ENCODE results near the gene GPA33. TPM values are rescaled to one million over a fixed set of nuclear protein-coding genes. Genes with fewer than 3 reads are reported as not detected.

The GPA33 gene
- polyA plus RNA-seq, 1 donor from 2014 or later = 3.3 TPM

DNA sequence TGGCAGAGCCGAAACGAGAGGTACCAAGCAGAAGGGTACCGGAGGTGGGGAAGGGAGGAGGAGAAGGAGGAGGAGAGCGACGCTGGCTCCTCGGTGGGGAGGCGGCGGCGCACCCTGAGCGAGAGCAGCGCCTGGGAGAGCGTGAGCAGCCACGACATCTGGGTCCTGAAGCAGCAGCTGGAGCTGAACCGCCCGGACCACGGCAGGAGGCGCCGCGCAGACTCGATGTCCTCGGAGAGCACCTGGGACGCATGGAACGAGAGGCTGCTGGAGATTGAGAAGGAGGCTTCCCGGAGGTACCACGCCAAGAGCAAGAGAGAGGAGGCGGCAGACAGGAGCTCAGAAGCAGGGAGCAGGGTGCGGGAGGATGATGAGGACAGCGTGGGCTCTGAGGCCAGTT, 36.1 kb upstream of the GPA33 start:
- H3K36me3 Mint-ChIP-seq = no peaks in the 10 kb centered on the region
- peaks cover 32% of the 10 kb centered on the region for H3K27me3 Mint-ChIP-seq
- H3K4me3 Mint-ChIP-seq = no peak overlapping the region
- peaks cover 0 to under 1% (median 0%) of the 10 kb centered on the region in 3 donors for H3K4me1 Mint-ChIP-seq
- H3K9me3 Mint-ChIP-seq = no peaks in the 10 kb centered on the region
- peak overlapping the region in 1 of 3 donors; percentile 90 for H3K27ac Mint-ChIP-seq

DNA sequence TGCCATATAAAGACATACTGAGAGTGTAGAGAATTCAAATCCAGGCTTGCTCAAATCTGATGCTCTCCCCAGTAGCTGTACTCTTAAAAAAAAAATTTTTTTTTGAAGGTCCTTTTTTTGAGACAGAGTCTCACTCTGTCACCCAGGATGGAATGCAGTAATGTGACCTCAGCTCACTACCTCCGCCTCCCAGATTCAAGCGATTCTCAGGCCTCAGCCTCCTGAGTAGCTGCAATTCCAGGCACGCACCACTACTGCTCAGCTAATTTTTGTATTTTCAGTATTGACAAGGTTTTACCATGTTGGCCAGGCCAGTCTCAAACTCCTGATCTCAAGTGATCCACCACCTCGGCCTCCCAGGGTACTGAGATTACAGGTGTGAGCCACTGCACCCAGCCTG, 32.4 kb upstream of the GPA33 start:
- H3K4me1 Mint-ChIP-seq = peaks cover 0 to 2% (median 0%) of the 10 kb centered on the region in 3 donors
- no peaks in the 10 kb centered on the region for H3K36me3 Mint-ChIP-seq
- H3K27ac Mint-ChIP-seq = no peak overlapping the region
- H3K9me3 Mint-ChIP-seq = no peaks in the 10 kb centered on the region
- H3K27me3 Mint-ChIP-seq = peaks cover 30% of the 10 kb centered on the region
- H3K4me3 Mint-ChIP-seq = no peak overlapping the region

DNA sequence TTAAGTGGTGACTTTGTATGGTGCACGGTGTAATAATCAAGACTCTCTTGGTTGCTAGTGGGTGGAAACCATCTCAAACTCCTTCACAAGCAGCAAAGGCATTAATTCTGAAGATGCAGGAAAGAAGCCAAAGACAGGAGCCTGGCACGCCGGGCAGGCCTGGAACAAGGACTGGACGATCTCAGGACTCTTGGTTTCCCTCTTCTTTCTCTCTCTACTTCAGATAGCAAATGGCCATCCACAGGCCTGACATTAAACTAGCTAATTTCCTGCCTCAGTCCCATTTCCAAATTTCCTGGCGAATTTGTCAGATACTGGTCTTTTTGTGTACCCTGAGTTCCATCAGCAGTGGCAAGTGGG, 31.9 kb upstream of the GPA33 start:
- Mint-ChIP-seq H3K27me3 (peaks cover 28% of the 10 kb centered on the region), H3K9me3 (no peaks in the 10 kb centered on the region), H3K27ac (no peak overlapping the region), H3K4me3 (peak overlapping the region in 2 of 4 donors; percentile 44 to 70), H3K4me1 (peaks cover 0 to 2% (median 0%) of the 10 kb centered on the region in 3 donors), H3K36me3 (no peaks in the 10 kb centered on the region)

DNA sequence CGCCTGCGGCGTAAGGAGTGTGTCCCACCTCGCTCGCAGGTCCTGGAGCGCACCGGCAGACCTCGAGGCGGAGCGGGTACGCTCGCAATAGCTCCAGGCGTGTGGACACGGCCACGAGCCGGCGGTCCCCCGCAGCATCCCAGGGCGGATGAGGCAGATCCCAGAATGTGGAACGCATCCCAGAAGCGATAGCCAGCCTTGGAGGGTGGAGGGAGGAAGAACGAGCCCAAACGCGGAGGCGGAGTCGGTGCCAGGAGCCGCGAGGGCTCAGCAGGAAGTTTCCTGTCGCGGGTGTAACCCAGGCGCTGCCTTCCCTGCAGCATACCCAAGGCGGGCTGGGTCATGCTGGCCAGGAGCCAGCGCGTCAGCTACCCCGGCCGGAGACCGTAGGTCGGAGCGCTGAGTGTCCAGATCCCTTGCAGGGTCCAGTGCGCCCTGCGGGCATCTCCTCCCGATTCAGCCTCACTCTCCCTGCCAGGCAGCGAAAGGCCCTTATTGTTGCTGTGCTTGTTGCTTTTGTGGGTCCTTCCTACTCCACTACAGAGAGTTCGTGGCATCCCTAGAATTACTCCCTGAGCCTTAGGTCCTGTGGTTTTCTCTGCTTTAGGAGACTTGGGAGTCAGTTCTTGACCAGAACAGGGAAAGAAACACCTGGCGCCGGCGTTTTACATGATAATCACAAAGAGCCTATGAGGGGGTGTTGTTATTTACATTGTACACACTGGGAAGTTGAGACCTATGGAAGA, 31.4 kb upstream of the GPA33 start:
- Mint-ChIP-seq H3K27me3 (peaks cover 25% of the 10 kb centered on the region), H3K4me3 (peak overlapping the region in 3 of 4 donors; percentile 63 to 76 (median 70)), H3K27ac (no peak overlapping the region), H3K9me3 (no peaks in the 10 kb centered on the region), H3K36me3 (no peaks in the 10 kb centered on the region), H3K4me1 (peaks cover 0 to 2% (median 0%) of the 10 kb centered on the region in 3 donors)

DNA sequence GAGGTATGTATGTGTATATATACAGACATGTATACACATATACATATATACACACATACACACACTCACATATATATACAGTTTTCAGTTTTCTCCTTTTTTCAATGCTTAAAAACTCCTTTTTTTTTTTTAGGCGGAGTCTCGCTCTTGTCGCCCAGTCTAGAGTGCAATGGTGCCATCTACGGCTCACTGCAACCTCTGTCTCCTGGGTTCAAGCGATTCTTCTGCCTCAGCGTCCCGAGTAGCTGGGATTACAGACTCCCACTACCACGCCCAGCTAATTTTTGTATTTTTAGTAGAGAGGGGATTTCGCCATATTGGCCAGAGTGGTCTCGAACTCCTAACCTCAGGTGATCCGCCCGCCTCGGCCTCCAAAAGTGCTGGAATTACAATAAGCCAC, 30.7 kb upstream of the GPA33 start:
- Mint-ChIP-seq H3K36me3 (peaks cover 1% of the 10 kb centered on the region), H3K27me3 (peaks cover 24% of the 10 kb centered on the region), H3K4me1 (peaks cover 0 to 2% (median 0%) of the 10 kb centered on the region in 3 donors), H3K27ac (no peak overlapping the region), H3K4me3 (peak overlapping the region in 3 of 4 donors; percentile 9 to 76 (median 65)), H3K9me3 (no peaks in the 10 kb centered on the region)

DNA sequence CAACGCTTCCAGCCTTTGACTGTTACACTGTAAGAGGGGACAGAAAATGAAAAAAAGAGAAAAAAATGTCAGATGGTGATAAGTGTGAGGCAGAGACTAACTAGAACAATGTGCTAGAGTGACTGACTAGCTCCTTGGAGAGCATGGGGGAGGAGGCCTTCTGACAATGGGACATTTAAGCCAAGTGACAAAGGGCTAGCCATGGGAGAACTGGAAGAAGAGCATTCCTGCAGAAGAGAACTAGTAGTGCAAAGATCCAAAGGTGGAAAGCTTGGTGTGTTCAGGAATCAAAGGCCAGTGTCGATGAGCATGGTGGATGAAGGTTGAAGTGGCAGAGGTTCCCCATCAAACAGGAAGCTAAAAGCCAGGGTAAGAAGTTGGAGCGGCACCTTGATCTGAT, 29.5 kb upstream of the GPA33 start:
- peaks cover 2 to 8% (median 6%) of the 10 kb centered on the region in 3 donors for H3K4me1 Mint-ChIP-seq
- H3K4me3 Mint-ChIP-seq = no peak overlapping the region
- no peak overlapping the region for H3K27ac Mint-ChIP-seq
- H3K9me3 Mint-ChIP-seq = no peaks in the 10 kb centered on the region
- peaks cover 1% of the 10 kb centered on the region for H3K36me3 Mint-ChIP-seq
- H3K27me3 Mint-ChIP-seq = peaks cover 27% of the 10 kb centered on the region

DNA sequence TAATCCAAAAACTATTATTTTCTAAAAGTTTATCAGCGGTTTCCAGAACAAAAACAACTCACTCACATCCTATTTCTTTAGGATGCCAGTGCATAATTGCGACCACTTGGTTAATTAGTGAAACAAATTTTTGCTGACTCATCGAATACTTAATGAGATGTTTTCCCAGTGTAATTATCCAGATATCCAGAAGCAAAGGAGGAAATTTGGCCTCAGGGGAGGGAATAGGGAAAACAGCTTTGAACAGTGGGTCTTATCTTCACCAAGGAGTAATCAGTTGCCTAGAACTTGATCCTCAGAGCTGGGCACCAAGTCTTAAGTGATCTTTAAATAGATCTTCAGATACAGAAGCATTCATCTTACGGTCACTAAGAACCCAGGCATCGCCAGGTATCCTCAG, 28.0 kb upstream of the GPA33 start:
- H3K4me3 Mint-ChIP-seq = no peak overlapping the region
- peaks cover 0 to under 1% (median 0%) of the 10 kb centered on the region in 3 donors for H3K9me3 Mint-ChIP-seq
- peaks cover 3 to 11% (median 9%) of the 10 kb centered on the region in 3 donors for H3K4me1 Mint-ChIP-seq
- H3K27ac Mint-ChIP-seq = no peak overlapping the region
- peaks cover 1% of the 10 kb centered on the region for H3K36me3 Mint-ChIP-seq
- peaks cover 27% of the 10 kb centered on the region for H3K27me3 Mint-ChIP-seq

DNA sequence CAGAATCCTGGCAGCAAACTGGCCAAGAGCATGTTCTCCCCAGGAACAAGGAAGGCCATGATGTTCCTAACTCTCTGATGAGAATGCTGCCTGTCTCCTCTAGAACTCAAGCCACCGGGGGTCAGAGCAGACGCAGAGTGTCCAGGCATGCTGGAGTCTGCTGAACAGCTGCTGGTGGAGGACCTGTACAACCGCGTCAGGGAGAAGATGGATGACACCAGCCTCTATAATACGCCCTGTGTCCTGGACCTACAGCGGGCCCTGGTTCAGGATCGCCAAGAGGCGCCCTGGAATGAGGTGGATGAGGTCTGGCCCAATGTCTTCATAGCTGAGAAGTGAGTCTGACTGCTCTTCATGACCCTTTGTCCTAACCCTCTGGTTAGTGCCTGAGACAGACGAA, 27.0 kb upstream of the GPA33 start:
- Mint-ChIP-seq H3K9me3 (peaks cover 0 to 2% (median 0%) of the 10 kb centered on the region in 3 donors), H3K4me1 (peaks cover 3 to 11% (median 9%) of the 10 kb centered on the region in 3 donors), H3K27me3 (peaks cover 26% of the 10 kb centered on the region), H3K4me3 (no peak overlapping the region), H3K27ac (no peak overlapping the region), H3K36me3 (peaks cover 1% of the 10 kb centered on the region)

DNA sequence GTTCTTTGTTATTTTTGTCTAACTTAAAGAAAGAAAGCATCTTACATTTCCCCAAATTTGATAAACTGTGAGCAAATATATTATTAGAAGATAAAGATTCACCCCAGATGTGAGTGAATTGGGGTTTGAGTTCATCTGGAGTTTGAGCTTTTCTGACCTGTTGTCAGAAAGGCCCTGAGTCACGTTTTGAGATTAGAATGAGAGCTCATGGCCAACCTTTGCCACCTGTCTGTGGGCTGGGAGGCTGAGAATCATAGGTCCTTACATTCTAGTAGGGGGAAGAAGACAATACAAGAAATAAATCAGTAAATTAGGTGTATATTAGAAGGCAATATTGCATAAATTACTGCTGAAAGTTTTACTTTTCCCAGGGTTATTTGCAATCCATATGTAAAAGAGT, 26.0 kb upstream of the GPA33 start:
- no peak overlapping the region for H3K27ac Mint-ChIP-seq
- peaks cover 1% of the 10 kb centered on the region for H3K36me3 Mint-ChIP-seq
- H3K27me3 Mint-ChIP-seq = peaks cover 20% of the 10 kb centered on the region
- peaks cover 3 to 9% (median 9%) of the 10 kb centered on the region in 3 donors for H3K4me1 Mint-ChIP-seq
- H3K4me3 Mint-ChIP-seq = no peak overlapping the region
- peaks cover 0 to 2% (median under 1%) of the 10 kb centered on the region in 3 donors for H3K9me3 Mint-ChIP-seq

DNA sequence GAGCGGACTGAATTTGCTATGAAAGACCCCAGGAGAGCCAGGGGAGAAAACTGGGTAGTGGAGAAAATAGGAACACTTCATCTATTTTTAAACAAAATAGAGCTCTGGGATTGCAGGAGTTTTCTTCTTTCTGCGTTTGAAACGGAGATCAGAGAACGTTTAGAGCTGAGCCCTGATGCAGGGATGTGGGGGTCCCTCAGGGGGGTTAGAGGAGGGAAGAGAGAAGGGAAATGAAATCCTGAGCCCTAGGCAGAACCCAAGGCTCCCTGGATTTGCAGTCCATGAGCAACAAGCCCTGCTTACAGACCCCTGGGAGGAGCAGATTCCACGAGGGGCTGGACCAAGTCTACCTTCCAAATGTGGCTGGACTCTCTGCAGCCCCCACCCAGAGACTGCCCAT, 25.5 kb upstream of the GPA33 start:
- H3K4me3 Mint-ChIP-seq = no peak overlapping the region
- H3K9me3 Mint-ChIP-seq = peaks cover 0 to 5% (median 2%) of the 10 kb centered on the region in 3 donors
- peaks cover 5 to 12% (median 9%) of the 10 kb centered on the region in 3 donors for H3K4me1 Mint-ChIP-seq
- no peak overlapping the region for H3K27ac Mint-ChIP-seq
- peaks cover 16% of the 10 kb centered on the region for H3K27me3 Mint-ChIP-seq
- H3K36me3 Mint-ChIP-seq = peaks cover 1% of the 10 kb centered on the region

DNA sequence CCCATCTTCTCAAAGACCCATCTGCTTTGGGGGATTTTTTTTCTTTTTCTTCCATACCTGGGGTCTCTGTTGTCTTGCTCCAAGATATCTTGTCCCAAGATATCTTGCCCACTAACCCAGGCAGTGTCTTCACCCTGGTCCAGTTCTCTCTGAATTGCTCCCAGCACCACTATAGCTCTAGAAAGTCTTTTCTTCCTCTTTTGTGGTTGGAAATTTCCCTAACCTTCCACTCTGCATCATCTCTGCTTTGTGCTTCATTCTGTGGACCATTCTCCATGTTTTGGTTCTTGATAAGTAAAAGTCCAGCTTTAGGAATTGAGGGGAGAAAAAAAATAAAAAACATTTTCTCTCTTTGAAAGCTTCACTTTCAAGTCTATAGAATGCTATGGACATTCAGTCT, 24.5 kb upstream of the GPA33 start:
- Mint-ChIP-seq H3K27me3 (peaks cover 19% of the 10 kb centered on the region), H3K4me1 (peaks cover 9 to 18% (median 11%) of the 10 kb centered on the region in 3 donors), H3K36me3 (peaks cover 1% of the 10 kb centered on the region), H3K4me3 (no peak overlapping the region), H3K27ac (no peak overlapping the region), H3K9me3 (peaks cover 0 to 13% (median 7%) of the 10 kb centered on the region in 3 donors)

DNA sequence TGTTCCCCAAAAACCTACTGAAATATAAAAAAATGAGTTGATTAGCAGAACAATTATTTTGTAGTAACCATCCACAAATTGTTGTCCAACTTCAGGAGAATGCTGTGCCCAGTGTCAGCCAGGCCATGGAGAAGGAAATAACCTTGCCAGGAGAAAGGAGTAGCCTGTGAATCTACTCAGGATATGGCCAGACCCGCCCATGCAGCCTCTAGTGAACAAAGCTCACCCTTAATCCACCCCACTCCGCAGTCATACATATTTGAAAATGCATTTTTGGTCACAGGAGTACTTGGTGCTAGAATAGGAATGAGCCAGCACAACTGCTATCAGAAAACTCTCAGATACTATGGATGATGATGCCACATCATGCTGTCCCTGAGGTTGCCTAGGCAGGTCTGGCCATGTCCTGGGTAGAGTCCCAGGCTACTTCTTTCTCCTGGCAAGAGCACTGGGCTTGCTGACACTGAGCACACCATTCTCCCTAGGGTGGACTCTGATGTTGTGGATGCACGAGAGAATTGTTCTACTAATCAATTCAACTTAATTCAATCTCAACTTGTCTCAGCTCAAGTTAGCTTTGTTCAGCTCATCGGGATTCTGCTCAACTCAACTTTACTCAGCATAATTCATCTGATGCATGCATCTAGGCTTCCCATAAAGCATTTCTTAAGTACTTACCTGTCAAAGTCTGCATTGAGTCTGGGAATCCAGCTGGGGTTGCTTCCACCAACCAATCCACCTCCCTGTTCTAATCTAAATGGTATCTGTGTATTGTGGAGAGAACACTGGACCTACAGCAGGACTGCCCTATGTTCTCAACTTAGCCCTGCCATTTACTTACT, 21.9 kb upstream of the GPA33 start:
- no peak overlapping the region for H3K4me3 Mint-ChIP-seq
- no peak overlapping the region for H3K27ac Mint-ChIP-seq
- H3K9me3 Mint-ChIP-seq = peaks cover 0 to 13% (median 7%) of the 10 kb centered on the region in 3 donors
- peaks cover 9 to 29% (median 15%) of the 10 kb centered on the region in 3 donors for H3K4me1 Mint-ChIP-seq
- peaks cover 19% of the 10 kb centered on the region for H3K27me3 Mint-ChIP-seq
- peaks cover 3% of the 10 kb centered on the region for H3K36me3 Mint-ChIP-seq

DNA sequence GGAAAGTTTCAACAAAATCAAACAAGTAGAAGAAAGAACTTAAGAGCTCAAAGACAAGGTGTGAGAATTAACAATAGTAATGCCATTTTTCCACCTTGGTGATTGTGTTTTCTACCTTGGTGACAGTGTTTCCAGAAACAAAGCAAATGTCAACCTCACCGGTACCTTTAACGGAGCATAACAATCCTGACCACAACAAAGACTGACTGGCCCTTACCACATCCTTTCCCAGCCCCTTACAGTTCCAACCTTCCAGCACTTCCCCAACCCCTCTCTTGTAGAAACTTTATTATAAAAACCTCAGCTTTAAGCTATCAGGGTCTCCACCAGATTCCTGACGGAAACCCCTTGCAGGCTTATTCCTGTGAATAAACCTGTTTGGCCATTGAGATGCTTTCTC, 20.4 kb upstream of the GPA33 start:
- Mint-ChIP-seq H3K4me1 (peaks cover 12 to 33% (median 16%) of the 10 kb centered on the region in 3 donors), H3K27ac (peak overlapping the region in 2 of 3 donors; percentile 1 to 18), H3K27me3 (peaks cover 20% of the 10 kb centered on the region), H3K4me3 (no peak overlapping the region), H3K36me3 (peaks cover 1% of the 10 kb centered on the region), H3K9me3 (peaks cover 0 to 13% (median 7%) of the 10 kb centered on the region in 3 donors)

DNA sequence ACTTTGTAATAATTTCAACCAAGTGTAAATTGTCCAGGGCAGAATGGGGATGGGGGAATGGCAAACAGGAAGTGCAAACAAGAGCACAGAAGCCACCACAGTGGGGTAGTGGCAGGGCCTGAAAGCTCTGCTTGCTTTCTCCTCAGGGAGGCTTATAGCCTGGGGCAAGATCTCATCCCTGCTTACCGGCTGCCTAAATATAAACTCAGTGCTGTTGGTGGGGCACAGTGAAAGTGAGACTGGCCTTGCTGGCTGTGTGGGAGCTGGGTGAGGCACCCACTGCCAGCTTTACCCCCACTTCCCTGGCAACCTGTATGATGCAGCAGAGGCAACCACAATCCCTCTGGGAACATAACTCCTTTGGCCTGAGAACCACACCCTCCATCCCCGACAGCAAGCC, 18.9 kb upstream of the GPA33 start:
- H3K27ac Mint-ChIP-seq = peak overlapping the region in 1 of 3 donors; percentile 83
- peaks cover 0 to 13% (median 7%) of the 10 kb centered on the region in 3 donors for H3K9me3 Mint-ChIP-seq
- peaks cover 27% of the 10 kb centered on the region for H3K27me3 Mint-ChIP-seq
- no peak overlapping the region for H3K4me3 Mint-ChIP-seq
- H3K36me3 Mint-ChIP-seq = peaks cover 1% of the 10 kb centered on the region
- peaks cover 18 to 35% (median 23%) of the 10 kb centered on the region in 3 donors for H3K4me1 Mint-ChIP-seq

DNA sequence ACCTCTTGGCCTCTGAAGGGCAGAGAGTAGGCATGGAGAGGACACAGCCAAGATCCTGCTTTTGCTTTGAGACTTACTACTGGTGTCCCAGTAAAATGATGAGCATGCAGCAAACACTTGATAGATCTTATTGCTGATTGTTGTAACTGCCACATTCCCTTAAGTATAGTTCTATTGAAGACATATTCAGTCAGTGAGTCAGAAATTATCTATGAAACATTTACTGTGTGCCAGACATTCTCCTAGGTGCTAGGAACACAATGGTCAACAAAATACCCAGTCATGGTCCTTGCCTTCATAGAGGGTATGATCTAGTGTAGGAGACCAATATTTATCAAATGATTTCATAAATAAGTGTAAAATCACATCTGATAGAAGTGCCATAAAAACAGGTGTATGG, 17.3 kb upstream of the GPA33 start:
- peaks cover 1% of the 10 kb centered on the region for H3K36me3 Mint-ChIP-seq
- no peak overlapping the region for H3K4me3 Mint-ChIP-seq
- no peak overlapping the region for H3K27ac Mint-ChIP-seq
- peaks cover 19 to 37% (median 24%) of the 10 kb centered on the region in 3 donors for H3K4me1 Mint-ChIP-seq
- peaks cover 32% of the 10 kb centered on the region for H3K27me3 Mint-ChIP-seq
- H3K9me3 Mint-ChIP-seq = peaks cover 0 to 13% (median 5%) of the 10 kb centered on the region in 3 donors
